Vagina (tissue), 2 donors: Measurements from ENCODE around the gene ADAM15. TPM values are rescaled to one million over a fixed set of nuclear protein-coding genes. Genes with fewer than 3 reads are reported as not detected.
A peak's percentile ranks its signal among the peaks of the same experiment; 100 is the strongest.

Source experiments
- DNase-seq, 2 donors: peaks; one replicate each; pipeline ENCODE4 v3.0.0-alpha.2; 2017; ENCODE audit errors: extremely low spot score in 2 of 2
- H3K27ac ChIP-seq: fragments of 200-600 bp; sonication (generic); one replicate; pipeline ENCODE4 v1.5.1; 2019
- H3K27me3 ChIP-seq: fragments of 200-600 bp; sonication (generic); one replicate; pipeline ENCODE4 v1.5.1; 2019
- H3K36me3 ChIP-seq, 2 donors: fragments of 200-600 bp; sonication (generic); one replicate each; pipeline ENCODE4 v1.5.1; 2017 to 2019
- H3K4me1 ChIP-seq: fragments of 200-600 bp; sonication (generic); one replicate; pipeline ENCODE4 v1.5.1; 2019
- H3K4me3 ChIP-seq, 2 donors: fragments of 200-600 bp; sonication (generic); 1 replicate in 1 of 2; 2 replicates in 1 of 2; pipeline ENCODE4 v1.5.1; 2016 to 2019
- H3K9me3 ChIP-seq: fragments of 200-600 bp; sonication (generic); one replicate; pipeline ENCODE4 v1.5.1; 2019
- CTCF ChIP-seq, 3 experiments: fragments of 450-650 bp in 2 of 3; fragments of 200-600 bp in 1 of 3; sonication (generic) in 1 of 3; IDR thresholded peaks; one replicate each; pipeline ENCODE4 v1.5.1; 2017 to 2019; ENCODE audit warnings: antibody characterized with exemption in 3 of 3, mild to moderate bottlenecking in 2 of 3, moderate library complexity in 2 of 3
- POLR2A ChIP-seq, 2 donors: fragments of 450-650 bp; IDR thresholded peaks; one replicate each; pipeline ENCODE4 v1.6.1; 2017; ENCODE audit warnings: antibody characterized with exemption in 2 of 2, mild to moderate bottlenecking in 2 of 2, moderate library complexity in 2 of 2
- POLR2AphosphoS5 ChIP-seq, 2 donors: sonication (generic); formaldehyde crosslinking; IDR thresholded peaks; one replicate each; pipeline ENCODE4 v1.9.0; 2017; ENCODE audit warnings: antibody characterized with exemption in 2 of 2, mild to moderate bottlenecking in 2 of 2, low read depth in 1 of 2; ENCODE audit not compliant: insufficient read depth in 1 of 2
- intact Hi-C: fragments of 100-400 bp; cut with DNase I; formaldehyde crosslinking; loops from one replicate; pipeline ENCODE4 v1.15.1; 2023
- total RNA-seq: library from RNA; depleted of rRNA; stranded (reverse); fragments of >200 nt; gene quantifications from one replicate; pipeline ENCODE4 v1.2.3, GENCODE V29; 2016

ADAM15 gene
- total RNA-seq, result 193 TPM

GRCh38 chr1:155050560-155051341, at the start of gene ADAM15:
Gene ADAM15 (plus strand): TSS chr1:155051316. CDS start chr1:155051387, 71 bp downstream.
- H3K4me1 ChIP-seq, result peaks cover 42% of the 10 kb centered on the region

GRCh38 chr1:155001425-155001674, 49.8 kb upstream of the ADAM15 start:
- peak overlapping the region; percentile 84 to 85 for H3K4me3 ChIP-seq
- no peaks in the 10 kb centered on the region for H3K27me3 ChIP-seq
- peaks cover 53% of the 10 kb centered on the region for H3K4me1 ChIP-seq
- no peak for DNase-seq
- H3K27ac ChIP-seq, result peak overlapping the region; percentile 99
- no peaks in the 10 kb centered on the region for H3K36me3 ChIP-seq
- TF ChIP-seq POLR2A (IDR thresholded peaks at IDR 0.05) (no peak), POLR2AphosphoS5 (IDR thresholded peaks at IDR 0.05; ENCODE audit: insufficient read depth in 1 of 2, low read depth in 1 of 2) (no peak), CTCF (IDR thresholded peaks at IDR 0.05) (no peak)
- intact Hi-C loops, result loop anchor here (2.0 to 5.0 kb wide), 4 partner anchors 15 to 674 kb away; partner anchors contain the start of genes ADAM15 and ATP8B2
- no peaks in the 10 kb centered on the region for H3K9me3 ChIP-seq

More at GRCh38 chr1:155050560-155051341, at the start of gene ADAM15:
- H3K4me3 ChIP-seq, result peak within 1 kb of the TSS; percentile 86 to 88
- H3K27me3 ChIP-seq, result no peaks in the 10 kb centered on the region
- H3K9me3 ChIP-seq, result no peaks in the 10 kb centered on the region
- peak within 1 kb of the TSS; percentile 96 for H3K27ac ChIP-seq
- intact Hi-C loops, result loop anchor here (5.0 kb wide), 1 partner anchor 48 kb away; the partner anchor contains the start of gene ZBTB7B
- H3K36me3 ChIP-seq, result peaks cover 0 to 20% of the 10 kb centered on the region in 2 donors
- TF ChIP-seq CTCF (IDR thresholded peaks at IDR 0.05) (peak; percentile 81 to 82 (median 81)), POLR2A (IDR thresholded peaks at IDR 0.05) (peak in 1 of 2 donors; percentile 30), POLR2AphosphoS5 (IDR thresholded peaks at IDR 0.05; ENCODE audit: insufficient read depth in 1 of 2, low read depth in 1 of 2) (peak in 1 of 2 donors; percentile 87)
- no peak for DNase-seq

- Histone ChIP-seq H3K4me1 (peaks cover 59% of the 10 kb centered on the region), H3K27me3 (no peaks in the 10 kb centered on the region), H3K36me3 (no peaks in the 10 kb centered on the region), H3K9me3 (no peaks in the 10 kb centered on the region), H3K4me3 (peak overlapping the region; percentile 84 to 85), H3K27ac (peak overlapping the region; percentile 99)
- peak; percentile 99 to 100 for DNase-seq
- TF ChIP-seq CTCF (IDR thresholded peaks at IDR 0.05), result peak in 1 of 3 experiments; percentile 43
- TF ChIP-seq POLR2A (IDR thresholded peaks at IDR 0.05), result peak in 1 of 2 donors; percentile 90
- TF ChIP-seq POLR2AphosphoS5 (IDR thresholded peaks at IDR 0.05; ENCODE audit: insufficient read depth in 1 of 2, low read depth in 1 of 2), result peak; percentile 30 to 93
- intact Hi-C loops, result loop anchor here (2.0 to 5.0 kb wide), 4 partner anchors 15 to 675 kb away; partner anchors contain the start of genes ADAM15 and ATP8B2
Observed at GRCh38 chr1:155001675-155002463, 49.2 kb upstream of the ADAM15 start.

- DNase-seq, result peak in 1 of 2 donors; percentile 91
- Histone ChIP-seq H3K4me1 (peaks cover 66% of the 10 kb centered on the region), H3K9me3 (no peaks in the 10 kb centered on the region), H3K36me3 (no peaks in the 10 kb centered on the region), H3K27me3 (no peaks in the 10 kb centered on the region), H3K27ac (peak within 1 kb of the TSS; percentile 99), H3K4me3 (peak within 1 kb of the TSS; percentile 84 to 85)
- intact Hi-C loops, result loop anchor here (5.0 kb wide), 3 partner anchors 35 to 675 kb away; partner anchors contain the start of genes ADAM15 and ATP8B2
- TF ChIP-seq CTCF (IDR thresholded peaks at IDR 0.05) (no peak), POLR2AphosphoS5 (IDR thresholded peaks at IDR 0.05; ENCODE audit: insufficient read depth in 1 of 2, low read depth in 1 of 2) (no peak), POLR2A (IDR thresholded peaks at IDR 0.05) (no peak)
Observed at GRCh38 chr1:155002464-155003226, 48.5 kb upstream of the ADAM15 start, which contains the start of gene ZBTB7B. Gene ZBTB7B (plus strand): TSS chr1:155002802. CDS start chr1:155014661, 11,859 bp downstream.
